Activated T-cell treated with anti-CD3 and anti-CD28 coated beads for 24 hours (primary cell): ENCODE data around the gene DGUOK.

Source experiments
- DNase-seq: peaks from one replicate; pipeline ENCODE4 v3.0.0-alpha.2; 2020; ENCODE audit warnings: low read depth

Gene DGUOK

GRCh38 chr2:73952499-73953446 is 26.1 kb downstream of the DGUOK start:
- DNase-seq: no peak

GRCh38 chr2:73956218-73956865 is 29.7 kb downstream of the DGUOK start:
- no peak for DNase-seq

- no peak for DNase-seq
Measured at GRCh38 chr2:73961274-73961673, 34.6 kb downstream of the DGUOK start.

- DNase-seq: no peak
Measured at GRCh38 chr2:73961823-73962615, 35.3 kb downstream of the DGUOK start.

- no peak for DNase-seq
Measured at GRCh38 chr2:73962798-73963197, 36.1 kb downstream of the DGUOK start.

- DNase-seq: no peak
Measured at GRCh38 chr2:73963385-73964120, 36.9 kb downstream of the DGUOK start.

GRCh38 chr2:73964223-73964622 is 37.5 kb downstream of the DGUOK start:
- no peak for DNase-seq

- DNase-seq: no peak
Measured at GRCh38 chr2:73965053-73965452, 38.4 kb downstream of the DGUOK start.

- DNase-seq: no peak
Measured at GRCh38 chr2:73968357-73968937, 41.8 kb downstream of the DGUOK start.

GRCh38 chr2:73969356-73969755 is 42.7 kb downstream of the DGUOK start:
- no peak for DNase-seq

GRCh38 chr2:73970141-73970803 is 43.6 kb downstream of the DGUOK start:
- DNase-seq: no peak

GRCh38 chr2:73970850-73971471 is 44.3 kb downstream of the DGUOK start:
- DNase-seq: no peak

GRCh38 chr2:73971722-73972121 is 45.0 kb downstream of the DGUOK start:
- no peak for DNase-seq

- no peak for DNase-seq
Measured at GRCh38 chr2:73972846-73973245, 46.2 kb downstream of the DGUOK start.

GRCh38 chr2:73975731-73976130 is 49.1 kb downstream of the DGUOK start:
- DNase-seq: no peak

GRCh38 chr2:73976803-73977202 is 50.1 kb downstream of the DGUOK start:
- no peak for DNase-seq

GRCh38 chr2:73977466-73977865 is 50.8 kb downstream of the DGUOK start:
- DNase-seq: no peak

- peak; percentile 62 for DNase-seq
Measured at GRCh38 chr2:73979021-73979420, 52.3 kb downstream of the DGUOK start.

- DNase-seq: no peak
Measured at GRCh38 chr2:73979686-73980085, 53.0 kb downstream of the DGUOK start.

- no peak for DNase-seq
Measured at GRCh38 chr2:73980566-73980965, 53.9 kb downstream of the DGUOK start.
